GM15510 (cell line): ENCODE results near the gene UBE2D4.
A peak's percentile ranks its signal among the peaks of the same experiment; 100 is the strongest.

ENCODE experiments used
- POLR2A ChIP-seq: IDR thresholded peaks from 3 replicates; pipeline ENCODE4 v1.6.1; 2011; ENCODE audit warnings: borderline replicate concordance; ENCODE audit not compliant: insufficient read length; ENCODE audit errors: extremely low read depth

The UBE2D4 gene

GRCh38 chr7:43905209-43905946, 20.9 kb upstream of the UBE2D4 start:
- no peak for TF ChIP-seq POLR2A

GRCh38 chr7:43905956-43906330, 20.3 kb upstream of the UBE2D4 start:
- TF ChIP-seq POLR2A = no peak

- peak; percentile 67 for TF ChIP-seq POLR2A
Observed at GRCh38 chr7:43906331-43907010, 19.8 kb upstream of the UBE2D4 start, which contains the start of gene URGCP. Gene URGCP (minus strand): TSS chr7:43906596. CDS start chr7:43906575, 21 bp downstream.

DNA sequence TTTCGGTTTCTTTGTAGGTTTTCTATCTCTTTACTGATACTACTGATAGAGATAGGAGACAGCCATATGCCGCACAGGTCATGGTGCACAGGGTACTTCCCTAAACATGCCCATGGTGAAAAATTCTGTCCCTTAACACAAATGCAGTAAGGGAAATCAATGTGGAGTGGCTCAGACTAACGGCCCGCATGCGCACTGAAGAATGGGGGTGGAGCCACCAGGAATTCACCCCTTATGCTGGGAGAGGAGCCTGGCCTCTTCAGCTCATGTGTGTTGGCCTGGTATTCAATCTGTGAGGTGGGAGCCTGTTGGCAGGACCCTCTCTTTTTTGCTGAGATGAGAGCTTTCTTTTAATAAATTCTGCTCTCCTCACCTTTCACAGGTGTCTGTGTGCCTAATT, 11.4 kb upstream of the UBE2D4 start:
- no peak for TF ChIP-seq POLR2A

GRCh38 chr7:43915907-43916306, 10.3 kb upstream of the UBE2D4 start:
- TF ChIP-seq POLR2A = no peak

DNA sequence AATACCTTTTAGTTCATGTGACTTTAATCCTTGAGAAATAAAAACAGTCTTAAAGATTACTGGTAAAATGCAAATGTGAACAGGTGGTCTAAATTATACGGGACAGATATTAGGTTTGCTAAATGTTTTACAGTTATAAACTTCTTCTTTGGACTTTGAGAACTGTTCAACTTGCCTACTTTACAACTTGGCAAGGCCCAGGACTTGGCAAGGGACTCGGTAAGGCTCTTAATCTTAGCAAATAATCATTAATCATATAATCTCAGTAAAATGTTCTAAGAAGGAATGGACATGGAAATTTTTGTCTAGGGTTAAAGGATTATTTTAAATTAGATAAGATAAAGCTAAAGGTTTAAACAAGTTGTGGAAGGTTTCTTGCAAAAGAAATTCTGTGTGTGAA, 4.8 kb upstream of the UBE2D4 start:
- TF ChIP-seq POLR2A = no peak

DNA sequence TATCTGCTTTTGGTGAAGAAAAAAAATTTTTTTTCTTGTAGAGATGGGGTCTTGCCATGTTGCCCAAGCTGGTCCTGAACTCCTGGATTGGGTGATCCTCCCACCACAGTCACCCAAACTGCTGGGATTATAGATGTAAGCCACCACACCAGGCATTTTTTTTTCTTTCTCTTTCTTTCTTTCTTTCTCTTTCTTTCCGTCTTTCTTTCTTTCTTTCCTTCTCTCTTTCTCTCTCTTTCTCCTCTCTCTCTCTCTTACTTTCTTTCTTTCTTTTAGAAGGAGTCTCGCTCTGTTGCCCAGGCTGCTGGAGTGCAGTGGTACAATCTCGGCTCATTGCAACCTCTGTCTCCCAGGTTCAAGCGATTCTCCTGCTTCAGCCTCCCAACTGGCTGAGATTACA, 3.5 kb upstream of the UBE2D4 start:
- TF ChIP-seq POLR2A = no peak

GRCh38 chr7:43926798-43927123, 525 bp downstream of the UBE2D4 start:
- no peak for TF ChIP-seq POLR2A

- no peak for TF ChIP-seq POLR2A
Observed at GRCh38 chr7:43927810-43928209, 1.6 kb downstream of the UBE2D4 start.

DNA sequence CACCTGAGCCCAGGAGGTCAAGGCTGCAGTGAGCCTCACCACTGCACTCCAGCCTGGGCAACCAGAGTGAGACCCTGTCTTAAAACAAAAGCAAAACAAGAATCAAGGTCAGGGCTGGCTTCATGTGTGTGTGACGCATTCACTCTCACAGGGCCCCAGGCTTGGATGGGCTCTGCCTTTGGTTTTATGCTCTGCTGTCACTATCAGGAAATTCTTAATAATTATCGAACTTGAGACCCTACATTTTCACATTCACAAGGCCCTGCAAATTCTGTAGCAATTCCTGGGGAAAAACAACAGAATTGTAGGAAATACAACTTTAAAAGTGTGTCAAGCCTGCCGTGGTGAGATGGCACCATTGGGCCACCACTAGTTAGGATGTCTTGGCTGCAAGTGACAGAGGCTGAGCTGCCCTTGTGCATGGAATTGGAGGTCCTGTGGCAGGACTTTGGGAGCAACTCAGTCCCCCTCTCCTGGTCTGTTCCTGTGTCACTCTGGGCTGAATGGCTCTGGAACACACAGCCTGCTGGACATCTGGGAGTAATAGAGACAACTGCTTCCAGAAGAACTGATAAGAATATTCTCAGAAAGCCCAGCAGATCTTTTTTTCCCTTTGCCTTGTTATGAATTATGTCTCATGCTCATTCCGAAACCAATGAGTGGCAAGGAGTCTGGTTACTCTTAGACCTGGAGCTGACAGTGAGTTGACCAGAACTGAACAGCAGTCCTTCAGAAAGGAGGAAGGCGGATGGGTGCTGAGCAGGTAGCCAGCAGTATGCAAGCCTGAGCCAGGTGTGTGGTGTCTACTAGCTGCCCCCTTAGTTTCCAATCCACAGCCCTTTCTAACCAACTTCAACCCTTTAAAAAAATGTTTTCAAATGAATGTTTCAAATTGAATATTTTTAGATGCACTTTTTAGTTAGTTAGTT, 3.6 kb downstream of the UBE2D4 start:
- no peak for TF ChIP-seq POLR2A

DNA sequence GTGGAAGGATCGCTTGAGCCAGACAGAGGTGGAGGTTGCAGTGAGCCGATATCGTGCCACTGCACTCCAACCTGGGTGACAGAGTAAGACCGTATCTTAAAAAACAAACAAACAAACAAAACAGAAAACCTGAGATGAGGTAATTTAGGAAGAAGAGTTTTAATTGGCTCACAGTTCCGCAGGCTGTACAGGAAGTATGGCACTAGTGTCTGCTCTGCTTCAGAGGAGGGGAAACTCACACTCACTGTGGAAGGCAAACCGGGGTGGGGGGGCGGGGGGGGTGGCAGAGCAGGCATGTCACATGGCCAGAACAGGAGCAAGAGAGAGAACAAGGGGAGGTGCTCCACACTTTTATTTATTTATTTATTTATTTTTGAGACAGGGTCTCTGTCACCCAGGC, 5.1 kb downstream of the UBE2D4 start:
- TF ChIP-seq POLR2A = no peak

DNA sequence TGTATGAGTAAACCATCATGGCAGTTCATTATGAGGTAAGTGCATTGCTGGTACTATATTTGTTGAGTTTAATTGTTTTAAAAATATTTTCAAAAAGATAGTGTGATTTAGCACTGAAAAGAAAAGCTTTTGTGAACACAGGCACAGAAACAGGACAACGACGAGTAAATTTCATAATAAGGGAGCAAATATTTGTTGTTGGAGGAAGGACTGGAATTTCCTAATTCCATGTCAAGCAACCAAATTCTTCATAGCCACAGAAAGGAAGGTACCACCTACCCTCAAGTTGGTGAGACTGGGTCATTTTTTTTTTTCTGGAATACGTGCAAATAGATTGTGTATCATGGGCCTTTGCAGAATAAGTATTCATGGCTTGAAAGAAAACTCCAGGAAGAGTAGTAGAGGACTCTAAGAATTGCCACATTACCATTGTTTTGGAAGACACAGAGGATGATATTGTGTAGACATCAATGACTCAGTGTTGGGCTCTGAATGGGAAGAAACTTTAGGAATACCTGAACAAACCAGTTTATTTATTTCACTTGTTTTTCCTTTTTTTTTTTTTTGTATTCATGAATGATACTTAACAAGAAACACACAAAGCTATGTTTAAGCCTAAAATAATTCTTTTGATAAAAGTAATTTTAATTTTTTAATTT, 7.8 kb downstream of the UBE2D4 start:
- TF ChIP-seq POLR2A = no peak

GRCh38 chr7:43937444-43937843, 11.2 kb downstream of the UBE2D4 start:
- TF ChIP-seq POLR2A = no peak

GRCh38 chr7:43938892-43939482, 12.8 kb downstream of the UBE2D4 start:
- TF ChIP-seq POLR2A = no peak
